ENCODE measurements around the gene CREB5.

Gene CREB5

DNA sequence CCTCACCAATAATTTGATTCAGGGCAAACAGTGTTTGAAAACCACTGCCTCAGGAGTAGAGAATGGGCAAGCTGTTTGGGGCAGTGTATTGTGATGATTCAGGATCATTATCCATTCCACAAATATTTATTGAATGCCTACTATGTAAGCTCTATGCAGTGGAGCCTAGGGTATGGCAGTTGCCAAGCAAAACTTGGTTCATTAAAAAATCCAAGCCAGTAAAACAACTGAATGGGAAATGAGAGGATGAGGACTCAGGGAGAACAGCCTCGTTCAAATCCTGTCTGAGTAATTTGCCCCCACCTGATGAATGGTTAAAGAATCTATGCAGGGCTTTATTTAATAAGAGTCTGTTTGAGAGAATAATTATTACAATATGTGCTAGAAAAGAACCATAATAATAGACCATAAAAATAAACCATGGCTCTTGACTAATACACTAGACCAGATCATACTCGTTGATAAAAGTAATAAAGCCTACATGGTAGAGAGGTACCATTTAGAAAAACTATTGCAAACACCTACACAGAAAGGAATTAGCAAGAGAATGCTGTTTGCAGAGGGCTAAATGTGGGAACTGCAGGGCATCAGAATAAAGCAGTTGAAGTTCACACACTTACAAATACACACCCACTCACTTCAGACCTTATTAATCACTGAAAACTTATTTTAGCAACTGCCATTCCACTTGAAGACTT is 71.7 kb downstream of the CREB5 start:
- Mint-ChIP-seq H3K4me1 (ENCODE audit: low read depth) (peaks cover 16% of the 10 kb centered on the region), H3K27ac (no peak overlapping the region), H3K36me3 (ENCODE audit: low read depth) (no peaks in the 10 kb centered on the region), H3K4me3 (no peak overlapping the region), H3K27me3 (peaks cover 12% of the 10 kb centered on the region), H3K9me3 (no peaks in the 10 kb centered on the region)
- intact Hi-C loops (cut with micrococcal nuclease): no loop called here

DNA sequence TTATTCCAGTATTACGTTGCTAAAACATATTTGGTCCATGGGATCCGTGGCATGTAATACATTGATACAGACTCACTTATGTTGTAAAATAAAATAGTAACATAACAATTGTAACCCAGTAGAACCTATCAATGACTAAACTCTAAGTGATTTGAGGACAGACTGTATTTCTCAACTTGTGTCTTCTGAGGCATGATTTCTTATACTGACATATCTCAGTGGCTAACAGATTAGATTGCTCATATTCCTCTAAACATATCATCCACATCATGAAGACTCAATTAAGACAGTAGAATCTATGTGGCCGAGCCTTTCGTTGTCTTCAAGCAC is 72.3 kb downstream of the CREB5 start:
- intact Hi-C loops (cut with micrococcal nuclease): no loop called here
- no peak overlapping the region for H3K4me3 Mint-ChIP-seq

DNA sequence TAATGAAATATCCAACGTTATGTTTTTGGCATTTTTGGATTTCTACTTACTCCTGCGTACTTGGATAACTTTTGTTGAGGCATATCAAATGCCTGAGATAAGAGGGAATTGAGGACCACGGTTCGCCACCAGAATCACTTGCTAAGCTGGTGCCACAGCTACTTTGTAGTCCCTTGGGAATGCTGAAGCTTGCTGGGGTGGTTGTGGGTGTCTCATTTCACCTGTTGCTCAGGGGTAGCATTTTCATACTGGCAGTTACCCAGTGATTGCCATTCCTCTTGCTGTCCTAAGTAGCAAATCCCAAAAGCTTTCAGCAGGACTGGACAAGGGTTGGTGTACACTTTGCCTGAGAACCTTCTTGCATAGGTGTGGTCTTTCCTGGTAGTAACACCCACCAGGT is 75.2 kb downstream of the CREB5 start:
- Mint-ChIP-seq H3K27ac (no peak overlapping the region), H3K9me3 (peaks cover 12% of the 10 kb centered on the region), H3K27me3 (peaks cover 10% of the 10 kb centered on the region), H3K4me3 (no peak overlapping the region), H3K36me3 (ENCODE audit: low read depth) (no peaks in the 10 kb centered on the region), H3K4me1 (ENCODE audit: low read depth) (peaks cover 27% of the 10 kb centered on the region)
- intact Hi-C loops (cut with micrococcal nuclease): no loop called here

More for the DNA sequence above, 72.3 kb downstream of the CREB5 start:
- H3K27me3 Mint-ChIP-seq: peaks cover 14% of the 10 kb centered on the region
- H3K27ac Mint-ChIP-seq: no peak overlapping the region
- peaks cover 16% of the 10 kb centered on the region for H3K4me1 Mint-ChIP-seq (ENCODE audit: low read depth)
- no peaks in the 10 kb centered on the region for H3K36me3 Mint-ChIP-seq (ENCODE audit: low read depth)
- H3K9me3 Mint-ChIP-seq: no peaks in the 10 kb centered on the region

DNA sequence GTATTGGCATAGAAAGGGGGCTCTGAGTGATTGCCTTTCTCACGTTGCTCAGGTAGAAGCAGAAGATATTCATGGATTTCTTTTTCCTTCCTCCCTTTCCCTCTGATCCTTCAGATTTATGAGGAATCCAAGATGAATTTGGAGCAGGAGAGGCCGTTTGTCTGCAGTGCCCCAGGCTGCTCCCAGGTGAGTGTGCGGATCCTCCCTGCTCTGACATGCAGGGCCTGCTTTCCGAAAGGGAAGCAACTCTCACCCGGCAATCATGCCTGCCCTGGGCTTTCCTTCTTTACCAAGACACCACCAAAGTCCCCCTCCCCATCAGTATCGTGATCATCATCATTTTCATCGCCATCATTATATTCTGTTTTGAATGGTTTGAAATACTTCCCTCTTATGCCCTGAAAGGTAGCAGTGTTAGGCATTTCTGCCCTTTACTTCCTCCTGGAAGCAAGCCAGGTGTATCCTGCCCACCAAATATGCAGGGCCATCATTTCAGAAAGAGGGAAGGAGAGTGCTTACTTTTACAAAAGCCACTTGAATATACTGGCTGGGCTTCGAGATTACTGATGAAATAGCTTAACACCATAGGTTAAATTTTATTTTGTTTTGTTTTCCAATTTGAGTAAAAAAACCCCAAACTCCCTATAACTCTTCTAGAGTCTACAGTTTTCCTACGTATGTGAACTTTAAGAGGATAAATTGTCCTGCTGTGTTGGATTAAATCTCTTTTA is 75.9 kb downstream of the CREB5 start:
- peaks cover 10% of the 10 kb centered on the region for H3K27me3 Mint-ChIP-seq
- no peak overlapping the region for H3K4me3 Mint-ChIP-seq
- intact Hi-C loops (cut with micrococcal nuclease): no loop called here
- no peak overlapping the region for H3K27ac Mint-ChIP-seq
- H3K4me1 Mint-ChIP-seq (ENCODE audit: low read depth): peaks cover 28% of the 10 kb centered on the region
- peaks cover 12% of the 10 kb centered on the region for H3K9me3 Mint-ChIP-seq
- no peaks in the 10 kb centered on the region for H3K36me3 Mint-ChIP-seq (ENCODE audit: low read depth)

DNA sequence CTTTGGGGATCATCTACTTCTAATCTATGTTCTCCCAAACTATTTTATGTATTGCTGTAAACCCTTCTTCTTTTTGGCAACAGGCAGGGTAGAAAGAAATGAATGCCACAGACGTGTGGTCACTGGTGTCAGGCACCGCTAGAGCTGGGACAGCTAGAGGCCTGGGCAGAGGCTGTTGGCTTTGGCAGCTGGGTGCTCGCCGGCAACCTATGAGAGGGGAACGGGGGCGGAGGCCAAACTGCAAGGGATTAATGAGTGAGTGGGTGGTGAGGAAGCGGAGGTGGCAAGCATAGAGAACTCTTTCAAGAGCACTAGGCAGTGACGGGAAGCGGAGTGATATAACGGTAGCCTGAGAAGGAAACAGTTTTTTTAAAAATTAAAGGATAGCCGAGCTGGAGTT is 78.5 kb downstream of the CREB5 start:
- Mint-ChIP-seq H3K27me3 (peaks cover 10% of the 10 kb centered on the region), H3K27ac (peak overlapping the region; percentile 59), H3K36me3 (ENCODE audit: low read depth) (no peaks in the 10 kb centered on the region), H3K9me3 (peaks cover 12% of the 10 kb centered on the region), H3K4me1 (ENCODE audit: low read depth) (peaks cover 32% of the 10 kb centered on the region), H3K4me3 (no peak overlapping the region)
- intact Hi-C loops (cut with micrococcal nuclease): no loop called here

DNA sequence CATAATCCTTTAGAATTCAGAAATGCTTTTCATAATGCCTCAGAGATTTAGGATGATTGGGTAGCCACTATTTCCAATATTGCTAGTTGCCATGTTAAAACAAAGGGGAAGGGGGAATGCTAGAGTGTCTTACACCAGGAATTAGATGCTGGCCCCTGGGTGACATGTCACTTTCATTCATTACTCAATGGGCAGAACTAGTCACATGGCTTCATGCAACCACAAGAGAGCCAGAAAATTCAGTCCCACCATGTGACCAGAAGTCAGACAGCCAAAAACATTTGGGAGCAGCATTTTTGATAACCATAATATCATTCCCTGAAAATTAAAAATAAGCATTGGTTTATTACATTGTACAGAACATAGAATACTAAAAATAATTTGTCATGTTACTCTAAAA is 81.2 kb downstream of the CREB5 start:
- Mint-ChIP-seq H3K36me3 (ENCODE audit: low read depth) (no peaks in the 10 kb centered on the region), H3K4me3 (no peak overlapping the region), H3K9me3 (peaks cover 12% of the 10 kb centered on the region), H3K27ac (no peak overlapping the region), H3K4me1 (ENCODE audit: low read depth) (peaks cover 27% of the 10 kb centered on the region), H3K27me3 (peaks cover 7% of the 10 kb centered on the region)
- intact Hi-C loops (cut with micrococcal nuclease): no loop called here

DNA sequence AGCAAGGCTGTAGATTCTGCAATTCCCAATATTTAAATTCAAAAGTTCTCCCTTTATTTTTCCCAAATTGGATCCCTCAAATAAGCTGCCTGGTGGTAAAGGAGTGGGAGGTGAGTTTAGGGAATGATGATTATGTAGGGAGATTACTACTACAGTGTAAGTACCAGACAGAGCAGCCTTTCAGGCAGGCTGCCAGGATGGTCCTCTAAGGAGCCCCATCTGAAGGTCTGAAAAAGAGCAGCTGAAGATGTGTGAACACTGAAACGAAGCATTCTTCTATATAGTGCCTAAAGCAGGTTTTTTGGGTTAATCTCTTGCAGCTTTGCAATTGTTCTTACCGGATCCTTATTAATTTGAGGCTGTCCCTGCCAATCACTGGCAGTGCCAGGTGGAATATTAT is 84.7 kb downstream of the CREB5 start:
- H3K4me3 Mint-ChIP-seq: no peak overlapping the region
- intact Hi-C loops (cut with micrococcal nuclease): no loop called here
- H3K36me3 Mint-ChIP-seq (ENCODE audit: low read depth): no peaks in the 10 kb centered on the region
- peaks cover 1% of the 10 kb centered on the region for H3K27me3 Mint-ChIP-seq
- peaks cover 5% of the 10 kb centered on the region for H3K4me1 Mint-ChIP-seq (ENCODE audit: low read depth)
- no peak overlapping the region for H3K27ac Mint-ChIP-seq
- H3K9me3 Mint-ChIP-seq: no peaks in the 10 kb centered on the region

DNA sequence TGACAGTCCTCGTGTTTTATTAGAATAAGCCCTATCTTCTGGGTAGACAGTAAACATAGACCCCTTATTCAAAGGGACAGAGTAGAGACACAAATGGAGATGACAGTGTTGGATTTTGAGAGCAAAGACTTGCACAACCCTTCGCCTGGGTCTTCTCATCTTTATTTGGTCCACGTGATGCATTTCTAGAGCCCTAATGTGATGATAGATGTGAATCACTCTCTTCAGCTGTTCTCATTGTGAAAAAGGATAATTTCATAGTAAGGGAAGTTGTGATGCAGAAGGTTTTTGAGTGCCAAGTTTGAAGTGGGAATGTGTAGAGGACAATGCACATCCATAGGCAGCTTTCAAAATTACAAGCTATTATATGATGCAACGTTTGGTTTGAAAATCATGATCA is 86.3 kb downstream of the CREB5 start:
- Mint-ChIP-seq H3K4me3 (no peak overlapping the region), H3K27me3 (peaks cover 1% of the 10 kb centered on the region), H3K27ac (no peak overlapping the region), H3K36me3 (ENCODE audit: low read depth) (no peaks in the 10 kb centered on the region), H3K9me3 (no peaks in the 10 kb centered on the region), H3K4me1 (ENCODE audit: low read depth) (no peaks in the 10 kb centered on the region)
- intact Hi-C loops (cut with micrococcal nuclease): no loop called here

DNA sequence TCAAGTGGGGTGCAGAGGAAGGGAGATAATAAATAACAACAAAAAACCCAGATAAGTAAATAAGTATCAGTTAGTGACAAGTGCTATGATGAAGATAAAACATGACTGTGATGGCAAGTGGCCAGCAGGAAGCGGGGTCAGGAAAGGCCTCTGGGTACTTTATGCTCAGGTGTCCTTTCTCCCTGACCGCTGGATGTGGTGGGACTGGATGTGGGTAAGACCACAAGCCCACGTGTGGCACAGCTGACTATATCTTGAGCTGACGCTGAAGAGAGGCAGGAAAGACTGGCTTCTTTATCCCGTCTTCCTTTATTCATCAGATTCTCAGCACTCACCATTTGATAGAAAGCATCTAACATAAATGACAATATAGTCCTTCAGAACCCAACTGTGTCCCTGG is 87.8 kb downstream of the CREB5 start:
- intact Hi-C loops (cut with micrococcal nuclease): no loop called here
- Mint-ChIP-seq H3K27me3 (peaks cover 1% of the 10 kb centered on the region), H3K27ac (no peak overlapping the region), H3K4me1 (ENCODE audit: low read depth) (no peaks in the 10 kb centered on the region), H3K9me3 (no peaks in the 10 kb centered on the region), H3K36me3 (ENCODE audit: low read depth) (no peaks in the 10 kb centered on the region), H3K4me3 (no peak overlapping the region)

DNA sequence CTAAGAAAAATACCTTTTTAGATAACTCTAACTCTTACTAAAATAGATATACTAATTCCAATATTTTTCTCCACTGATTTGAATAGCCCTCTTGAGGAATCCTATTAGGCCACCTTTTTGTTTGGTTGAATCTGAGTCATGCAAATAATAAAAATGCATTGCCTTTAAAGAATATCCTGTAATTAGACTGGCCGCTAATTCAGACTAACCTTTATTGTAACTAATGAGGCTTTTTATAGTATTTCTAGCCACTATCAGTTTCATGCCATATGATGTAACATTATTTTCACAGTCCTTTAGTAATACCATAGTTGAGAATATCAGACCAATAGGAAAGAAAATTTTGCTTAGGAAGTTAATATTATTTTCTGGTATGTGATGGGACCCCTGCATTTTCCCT is 90.1 kb downstream of the CREB5 start:
- Mint-ChIP-seq H3K4me1 (ENCODE audit: low read depth) (no peaks in the 10 kb centered on the region), H3K27ac (no peak overlapping the region), H3K27me3 (peaks cover 1% of the 10 kb centered on the region)

DNA sequence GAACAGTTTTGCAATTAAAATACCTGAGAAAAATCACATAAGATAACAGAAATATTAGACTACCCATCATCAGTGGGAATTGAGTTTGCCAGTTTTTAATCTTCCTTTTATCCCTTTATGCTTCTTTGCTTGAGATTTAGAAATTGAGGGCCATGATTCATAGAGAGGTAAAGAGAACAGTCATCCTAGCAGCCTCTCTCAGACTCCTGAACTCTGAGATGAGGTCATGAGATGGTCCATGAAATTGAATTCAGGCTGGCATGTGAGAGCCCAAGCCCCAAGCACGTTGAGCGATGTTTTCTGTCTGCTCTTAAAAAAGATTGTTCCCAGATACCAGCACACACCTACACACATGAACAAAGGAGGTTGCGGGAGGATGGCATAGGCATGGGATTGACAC is 91.1 kb downstream of the CREB5 start:
- no peaks in the 10 kb centered on the region for H3K9me3 Mint-ChIP-seq
- H3K4me3 Mint-ChIP-seq: no peak overlapping the region
- H3K4me1 Mint-ChIP-seq (ENCODE audit: low read depth): peaks cover 5% of the 10 kb centered on the region
- H3K27ac Mint-ChIP-seq: no peak overlapping the region
- intact Hi-C loops (cut with micrococcal nuclease): no loop called here
- no peaks in the 10 kb centered on the region for H3K36me3 Mint-ChIP-seq (ENCODE audit: low read depth)
- H3K27me3 Mint-ChIP-seq: peaks cover 1% of the 10 kb centered on the region

More for the DNA sequence above, 90.1 kb downstream of the CREB5 start:
- no peak overlapping the region for H3K4me3 Mint-ChIP-seq
- intact Hi-C loops (cut with micrococcal nuclease): no loop called here
- no peaks in the 10 kb centered on the region for H3K9me3 Mint-ChIP-seq
- no peaks in the 10 kb centered on the region for H3K36me3 Mint-ChIP-seq (ENCODE audit: low read depth)

DNA sequence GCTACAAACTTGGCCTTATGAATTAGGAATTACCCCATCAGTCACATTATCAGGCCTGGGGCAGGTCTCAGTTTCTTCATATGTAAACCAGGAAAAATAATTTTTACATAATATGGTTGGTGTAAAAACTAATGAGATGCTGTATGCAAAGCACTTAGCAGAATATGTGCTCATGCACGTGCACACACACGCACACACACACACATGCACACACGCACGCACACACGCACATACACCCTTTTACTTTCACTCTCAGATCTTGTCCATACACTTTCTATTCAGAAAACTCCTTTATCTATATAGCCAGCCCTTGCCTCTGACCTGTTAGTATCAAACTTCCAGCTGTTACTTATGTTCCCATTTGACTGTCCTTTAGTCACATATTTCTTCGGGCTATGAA is 92.7 kb downstream of the CREB5 start:
- no peaks in the 10 kb centered on the region for H3K9me3 Mint-ChIP-seq
- no peaks in the 10 kb centered on the region for H3K36me3 Mint-ChIP-seq (ENCODE audit: low read depth)
- no peak overlapping the region for H3K27ac Mint-ChIP-seq
- peaks cover 11% of the 10 kb centered on the region for H3K4me1 Mint-ChIP-seq (ENCODE audit: low read depth)
- intact Hi-C loops (cut with micrococcal nuclease): loop anchor here (5.0 kb wide), 1 partner anchor 93 kb away; the partner anchor contains the start of gene CREB5
- H3K27me3 Mint-ChIP-seq: no peaks in the 10 kb centered on the region
- no peak overlapping the region for H3K4me3 Mint-ChIP-seq

DNA sequence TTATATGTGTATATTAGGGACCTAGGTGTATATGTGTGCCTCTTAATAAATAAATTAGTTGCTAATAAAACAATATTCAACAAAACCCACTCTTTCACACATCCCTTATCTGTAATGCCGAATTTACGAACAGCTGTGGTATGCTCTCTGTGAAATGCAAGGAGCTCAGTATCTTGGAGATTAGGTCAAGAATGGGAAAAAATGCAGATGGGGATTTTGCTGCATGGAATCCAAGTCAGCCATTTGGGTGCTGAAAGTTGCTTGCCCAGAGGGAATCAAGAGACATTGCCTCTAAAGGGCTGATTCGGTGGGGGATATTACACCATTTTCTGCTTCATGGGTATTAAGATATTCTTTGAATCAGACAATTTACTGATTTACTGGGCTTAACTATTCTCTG is 93.5 kb downstream of the CREB5 start:
- H3K4me1 Mint-ChIP-seq (ENCODE audit: low read depth): peaks cover 18% of the 10 kb centered on the region
- H3K4me3 Mint-ChIP-seq: no peak overlapping the region
- H3K27me3 Mint-ChIP-seq: no peaks in the 10 kb centered on the region
- intact Hi-C loops (cut with micrococcal nuclease): loop anchor here (5.0 kb wide), 1 partner anchor 94 kb away; the partner anchor contains the start of gene CREB5
- no peaks in the 10 kb centered on the region for H3K9me3 Mint-ChIP-seq
- no peak overlapping the region for H3K27ac Mint-ChIP-seq
- H3K36me3 Mint-ChIP-seq (ENCODE audit: low read depth): no peaks in the 10 kb centered on the region

DNA sequence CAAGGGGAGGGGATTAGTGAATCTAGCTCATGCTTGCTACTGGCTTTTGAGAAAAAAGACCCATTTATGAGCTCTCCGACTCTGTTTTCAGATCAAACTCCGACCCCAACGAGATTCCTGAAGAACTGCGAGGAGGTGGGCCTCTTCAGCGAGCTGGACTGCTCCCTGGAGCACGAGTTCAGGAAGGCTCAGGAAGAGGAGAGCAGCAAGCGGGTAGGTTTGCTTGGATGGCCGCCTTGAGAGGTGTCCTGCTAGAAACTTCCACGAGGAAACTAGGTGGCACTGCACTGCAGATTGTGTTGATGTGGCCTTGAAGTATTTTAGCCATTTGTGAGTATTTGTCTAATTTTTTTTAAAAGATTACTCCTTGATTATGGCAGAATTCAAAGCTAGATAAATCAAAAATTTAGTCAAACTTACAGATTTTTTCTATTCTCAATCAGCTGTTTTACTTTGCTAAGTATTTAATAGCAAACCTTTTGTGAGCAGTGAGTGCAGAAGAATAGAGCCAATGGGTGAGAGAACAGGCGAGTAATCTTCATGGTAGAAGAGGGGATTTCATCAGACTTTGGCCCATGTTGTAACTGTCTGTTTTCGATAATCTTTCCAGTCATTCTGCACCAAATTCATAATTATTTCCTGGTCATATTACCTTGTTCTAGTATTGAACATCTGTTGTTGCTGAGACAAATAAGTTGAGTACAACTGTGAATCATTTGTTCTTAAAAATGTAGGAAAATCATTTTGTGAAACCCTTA is 95.4 kb downstream of the CREB5 start:
- intact Hi-C loops (cut with micrococcal nuclease): loop anchor here (2.0 to 5.0 kb wide), 2 partner anchors 95 to 177 kb away; partner anchors contain the start of gene CREB5
- H3K36me3 Mint-ChIP-seq (ENCODE audit: low read depth): no peaks in the 10 kb centered on the region
- H3K9me3 Mint-ChIP-seq: peaks cover 9% of the 10 kb centered on the region
- H3K27ac Mint-ChIP-seq: peak overlapping the region; percentile 97
- no peaks in the 10 kb centered on the region for H3K27me3 Mint-ChIP-seq
- no peak overlapping the region for H3K4me3 Mint-ChIP-seq
- H3K4me1 Mint-ChIP-seq (ENCODE audit: low read depth): peaks cover 36% of the 10 kb centered on the region

All from dendritic cell treated with granulocyte-macrophage colony-stimulating factor and Interleukin-4, amounts not matched to agents 40 ng/mL and 50 ng/mL, for 4 days (primary cell).